Stimulated activated CD8-positive, alpha-beta memory T cell treated with anti-CD3 and anti-CD28 coated beads, Interleukin-12 subunit alpha, Interleukin-12 subunit beta, amount 100 ng/mL, for 4 hours (primary cell): ENCODE data around the gene LINGO1.

Experiments
- DNase-seq: peaks from one replicate; pipeline ENCODE4 v3.0.0-alpha.2; 2020; ENCODE audit warnings: low read depth

Gene LINGO1

GRCh38 chr15:77569729-77570125 is 63.0 kb downstream of the LINGO1 start:
- DNase-seq, result no peak

DNA sequence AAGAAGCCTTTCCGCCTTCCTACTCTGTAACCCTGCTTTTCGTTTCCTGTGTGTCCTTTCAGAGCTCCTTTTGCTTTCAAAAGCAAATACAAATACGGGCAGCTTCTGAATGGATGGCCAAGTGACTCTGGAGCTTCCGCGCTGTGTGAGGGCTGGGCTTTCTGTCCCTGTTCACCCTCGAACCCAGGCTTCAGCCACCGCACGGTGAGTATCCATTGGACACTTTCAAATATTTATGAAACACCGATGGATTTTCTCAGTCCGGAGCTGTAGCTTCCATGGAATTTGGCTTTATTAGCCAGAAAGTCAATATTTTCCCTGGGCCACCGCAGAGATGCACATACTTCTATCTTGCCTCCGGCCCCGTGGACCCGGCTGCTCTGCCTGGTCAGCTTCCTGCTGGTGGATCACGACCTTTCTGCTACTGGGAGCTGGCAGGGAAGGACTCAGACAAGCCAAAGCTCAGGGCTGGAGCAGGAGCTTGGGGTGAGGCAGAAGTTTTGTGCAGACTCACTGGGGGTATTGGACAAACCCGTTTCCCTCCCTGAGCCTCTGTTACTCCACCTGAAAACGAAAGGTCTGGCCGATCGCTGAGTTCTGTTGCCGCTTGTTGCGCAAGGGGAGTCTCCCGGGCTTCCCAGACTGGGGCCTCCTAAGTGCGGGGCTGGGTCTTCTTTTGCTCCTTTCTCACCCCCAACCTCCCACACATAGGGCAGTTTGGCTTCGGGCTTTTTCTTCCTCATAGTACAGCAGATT is 63.6 kb downstream of the LINGO1 start:
- no peak for DNase-seq

- DNase-seq, result no peak
These were observed 64.4 kb downstream of the LINGO1 start for GRCh38 chr15:77568014-77568972.

DNA sequence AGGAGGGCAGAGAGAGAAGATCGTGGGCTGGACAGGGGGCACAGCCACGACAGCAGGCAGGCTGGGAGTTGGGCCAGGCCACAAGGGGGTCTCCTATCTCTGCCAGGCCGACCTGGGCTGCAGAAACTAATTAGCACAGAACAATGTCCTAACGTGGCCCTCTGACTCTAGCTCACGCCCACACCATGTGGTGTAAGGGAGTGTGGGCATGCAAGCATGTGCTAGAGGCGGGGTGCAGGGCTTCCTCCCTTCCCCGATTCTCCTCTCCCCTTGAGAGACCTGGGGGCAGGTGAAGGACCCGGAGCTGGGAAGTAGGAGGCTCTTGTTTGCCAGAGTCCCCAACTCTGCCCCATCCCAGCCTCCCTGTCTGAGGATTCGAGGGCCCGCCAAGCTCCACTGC is 65.5 kb downstream of the LINGO1 start:
- no peak for DNase-seq

- DNase-seq, result no peak
These were observed 66.6 kb downstream of the LINGO1 start for GRCh38 chr15:77566092-77566491.

DNA sequence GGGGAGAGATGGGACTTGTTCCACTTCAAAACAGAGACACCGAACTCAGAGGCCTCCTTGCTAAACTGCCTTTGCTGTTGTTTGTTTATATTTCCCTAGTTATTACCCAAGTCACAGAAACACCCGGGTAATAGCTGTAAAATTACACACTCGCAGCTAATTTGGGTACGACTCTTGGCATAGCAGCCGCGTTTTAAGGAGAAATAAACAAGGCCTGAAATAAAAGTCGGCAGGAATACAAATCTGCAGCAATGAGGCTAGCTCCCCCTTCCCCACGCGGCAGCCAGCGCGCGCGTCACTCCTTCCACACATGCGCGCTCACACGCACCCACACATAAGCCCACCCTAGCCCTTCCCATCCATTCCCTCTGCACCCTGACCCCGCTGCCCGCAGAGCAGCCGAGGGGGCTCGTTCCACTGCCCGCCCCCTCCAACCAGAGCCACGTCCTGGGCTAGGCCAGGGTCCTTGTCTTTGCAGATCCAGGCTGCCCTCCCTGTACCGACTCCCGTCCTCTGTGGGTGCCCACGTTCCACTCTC is 67.3 kb downstream of the LINGO1 start:
- DNase-seq, result no peak

DNA sequence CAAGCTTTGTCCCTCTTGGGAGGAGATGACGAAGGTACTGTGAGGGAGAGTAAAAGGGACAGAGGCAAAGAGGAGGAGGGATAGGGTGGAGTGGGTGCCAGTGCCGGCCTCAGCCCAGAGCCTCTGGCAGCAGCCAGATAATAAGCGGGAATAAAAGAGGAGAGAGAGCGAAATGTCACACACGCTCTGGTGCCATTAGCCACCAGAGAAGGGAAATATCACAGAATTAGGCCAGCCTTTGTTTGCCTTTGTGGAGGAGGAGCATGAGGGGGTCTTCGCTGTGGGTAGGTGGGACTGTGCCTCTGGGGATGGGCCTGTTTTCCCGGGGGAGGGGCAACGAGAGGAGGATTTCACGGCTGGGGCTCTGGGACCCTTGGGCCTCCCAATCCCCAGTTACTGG is 67.8 kb downstream of the LINGO1 start:
- no peak for DNase-seq

- DNase-seq, result no peak
These were observed 68.4 kb downstream of the LINGO1 start for GRCh38 chr15:77564341-77564740.

GRCh38 chr15:77563623-77564156 is 69.0 kb downstream of the LINGO1 start:
- DNase-seq, result no peak
